ENCODE measurements around the gene PTTG1IP.

DNA sequence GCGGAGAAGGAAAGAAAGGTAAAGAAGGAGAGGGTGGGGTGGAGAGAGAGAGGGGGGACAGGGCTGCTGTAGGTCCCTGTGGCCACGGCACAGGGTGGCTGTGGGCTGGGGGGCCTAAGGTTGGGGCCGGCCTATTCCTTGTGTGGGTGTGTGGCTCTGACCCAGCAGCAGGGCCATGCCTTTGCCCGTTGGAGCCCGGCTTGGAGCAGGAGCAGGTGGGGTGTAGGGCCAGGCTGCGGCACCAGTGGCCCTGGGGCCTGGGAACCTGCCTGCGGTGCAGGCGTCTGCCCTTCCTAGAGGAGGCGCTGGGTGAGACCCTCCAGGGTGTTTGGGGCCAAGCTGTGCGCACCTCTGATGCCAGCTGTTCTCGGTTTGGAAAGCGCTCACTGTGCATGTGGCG lies 36.0 kb downstream of the PTTG1IP start:
- TF ChIP-seq, protein P1, sequence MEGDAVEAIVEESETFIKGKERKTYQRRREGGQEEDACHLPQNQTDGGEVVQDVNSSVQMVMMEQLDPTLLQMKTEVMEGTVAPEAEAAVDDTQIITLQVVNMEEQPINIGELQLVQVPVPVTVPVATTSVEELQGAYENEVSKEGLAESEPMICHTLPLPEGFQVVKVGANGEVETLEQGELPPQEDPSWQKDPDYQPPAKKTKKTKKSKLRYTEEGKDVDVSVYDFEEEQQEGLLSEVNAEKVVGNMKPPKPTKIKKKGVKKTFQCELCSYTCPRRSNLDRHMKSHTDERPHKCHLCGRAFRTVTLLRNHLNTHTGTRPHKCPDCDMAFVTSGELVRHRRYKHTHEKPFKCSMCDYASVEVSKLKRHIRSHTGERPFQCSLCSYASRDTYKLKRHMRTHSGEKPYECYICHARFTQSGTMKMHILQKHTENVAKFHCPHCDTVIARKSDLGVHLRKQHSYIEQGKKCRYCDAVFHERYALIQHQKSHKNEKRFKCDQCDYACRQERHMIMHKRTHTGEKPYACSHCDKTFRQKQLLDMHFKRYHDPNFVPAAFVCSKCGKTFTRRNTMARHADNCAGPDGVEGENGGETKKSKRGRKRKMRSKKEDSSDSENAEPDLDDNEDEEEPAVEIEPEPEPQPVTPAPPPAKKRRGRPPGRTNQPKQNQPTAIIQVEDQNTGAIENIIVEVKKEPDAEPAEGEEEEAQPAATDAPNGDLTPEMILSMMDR (IDR thresholded peaks at IDR 0.05): no peak
- no peak for TF ChIP-seq POLR2A (IDR thresholded peaks at IDR 0.05)

All from transverse colon (tissue), 3 donors.